ENCODE data around the gene EFNA5.
A peak's percentile ranks its signal among the peaks of the same experiment; 100 is the strongest.

The EFNA5 gene

GRCh38 chr5:107670932-107671741 lies at the start of gene EFNA5:
TSS of gene EFNA5 (minus strand) at chr5:107670937.
- no peak for DNase-seq

DNA sequence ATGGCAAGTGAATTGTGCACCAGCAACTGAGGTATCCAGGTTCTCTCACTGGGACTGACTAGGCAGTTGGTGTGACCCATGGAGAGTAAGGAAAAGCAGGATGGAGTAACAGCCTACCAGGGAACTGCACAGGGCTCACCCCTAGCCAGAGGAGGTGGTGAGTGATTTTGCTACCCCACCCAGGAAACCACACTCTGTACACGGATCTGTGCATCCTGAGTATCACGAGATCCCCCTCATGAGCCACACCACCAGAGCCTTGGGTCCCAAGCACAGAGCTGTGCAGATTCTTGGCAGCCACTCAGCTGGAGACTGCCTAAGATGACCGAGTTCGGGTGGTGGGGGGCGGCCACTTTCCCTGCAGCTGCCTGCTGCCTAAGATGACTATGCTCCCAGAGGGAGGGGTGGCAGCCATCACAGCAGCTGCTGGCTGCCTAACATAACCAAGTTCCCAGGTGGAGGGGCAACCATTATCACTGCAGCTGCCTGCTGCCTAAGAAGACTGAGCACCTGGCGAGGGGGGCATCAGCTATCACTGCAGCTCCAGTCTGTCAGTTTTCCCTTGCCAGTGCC lies 48.4 kb upstream of the EFNA5 start:
- no peak for DNase-seq

GRCh38 chr5:107717816-107718215 lies 47.1 kb upstream of the EFNA5 start:
- DNase-seq: no peak

- DNase-seq: no peak
Measured at GRCh38 chr5:107713228-107713627, 42.5 kb upstream of the EFNA5 start.

DNA sequence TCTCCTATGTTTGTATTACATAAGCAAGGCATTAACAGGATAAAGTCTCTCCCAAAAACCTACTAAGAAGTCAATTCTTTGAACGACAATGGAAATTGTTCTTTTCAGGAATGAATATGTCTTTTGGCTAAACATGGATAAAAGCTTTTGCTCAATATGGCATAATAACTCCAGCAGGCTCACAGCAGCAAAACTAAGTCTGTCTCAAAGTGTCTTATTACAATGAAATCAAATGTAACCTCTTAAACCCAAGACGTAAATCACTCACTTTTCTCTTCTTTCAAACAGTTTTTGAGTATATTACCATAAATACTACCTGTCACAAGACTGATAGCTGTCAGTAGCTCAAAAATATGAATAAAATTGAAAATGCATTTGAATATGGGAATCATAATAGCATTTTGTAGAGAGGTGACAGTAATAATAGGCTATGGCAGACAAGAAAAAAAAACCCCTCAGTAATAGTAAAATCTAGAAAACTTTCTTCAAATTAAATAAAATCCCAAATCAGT lies 41.7 kb upstream of the EFNA5 start:
- no peak for DNase-seq

- DNase-seq: no peak
Measured at GRCh38 chr5:107705402-107706014, 34.8 kb upstream of the EFNA5 start.

DNA sequence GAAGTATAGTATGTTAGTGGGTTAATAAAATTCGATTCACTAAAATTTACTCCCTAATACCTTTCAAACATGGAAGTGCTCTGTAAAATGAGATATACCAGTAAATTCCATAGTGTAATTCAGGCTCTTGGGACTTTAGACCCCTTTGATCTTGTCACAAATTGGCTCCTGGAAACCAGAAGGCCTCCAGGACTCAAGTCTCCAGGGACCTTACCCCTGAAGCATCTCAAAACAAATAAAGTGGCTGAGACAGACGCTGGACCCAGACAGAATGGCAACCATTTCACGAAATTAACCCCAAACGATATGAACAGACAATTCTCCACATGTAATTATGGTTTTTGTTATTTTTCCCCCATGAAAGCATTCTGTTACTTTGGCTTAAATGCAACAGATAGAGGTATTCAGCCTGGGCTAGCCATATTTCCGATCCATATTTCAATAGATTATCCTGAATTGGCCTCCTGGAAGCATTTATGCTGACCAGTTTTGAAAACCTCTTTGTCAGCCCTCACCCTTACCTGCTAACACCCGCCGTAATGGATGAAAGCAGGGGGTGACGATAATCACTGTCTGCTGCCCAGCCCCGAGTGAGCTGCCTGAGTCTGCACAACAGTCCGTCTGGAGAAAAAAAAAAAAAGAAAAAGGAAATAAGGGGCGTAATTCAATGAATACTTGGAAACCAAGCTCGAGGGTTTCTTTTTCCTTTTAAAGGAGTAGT lies 34.1 kb upstream of the EFNA5 start:
- no peak for DNase-seq

DNA sequence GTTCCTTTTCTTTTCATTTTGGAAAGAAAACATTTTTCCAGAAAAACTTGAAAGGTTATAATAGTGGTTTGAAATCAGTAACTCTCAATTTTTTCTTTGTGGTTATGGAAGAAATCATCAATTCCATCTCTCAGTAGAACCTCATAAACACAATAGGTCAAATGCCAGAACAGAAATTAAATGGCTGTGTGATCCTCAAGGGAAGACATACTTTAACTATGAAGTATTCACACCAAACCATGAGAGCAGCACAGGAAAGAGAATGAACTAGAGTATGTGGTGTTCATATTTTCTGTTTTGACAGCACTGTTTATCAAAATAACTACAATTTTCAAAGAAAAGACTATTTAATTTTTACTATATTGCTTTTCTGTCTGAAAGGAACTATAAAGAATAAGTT lies 29.7 kb upstream of the EFNA5 start:
- no peak for DNase-seq

DNA sequence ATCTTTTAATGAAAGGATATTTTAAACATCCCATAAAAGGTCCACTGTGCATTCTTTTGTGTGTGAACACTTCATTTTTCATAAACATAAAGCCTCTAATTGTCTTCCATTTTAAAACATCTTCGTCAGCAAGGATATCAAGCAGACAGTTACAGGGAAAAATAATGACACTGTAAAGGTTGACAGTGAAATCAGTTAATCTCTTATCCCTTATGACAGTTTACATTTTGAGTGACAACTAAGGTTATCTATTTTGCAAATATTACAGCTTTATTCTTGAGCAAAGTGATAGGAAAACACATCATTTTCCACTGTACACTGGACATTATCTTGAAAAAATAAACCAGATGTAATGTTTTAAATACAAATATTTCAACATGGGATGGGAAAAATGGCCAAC lies 28.7 kb upstream of the EFNA5 start:
- no peak for DNase-seq

GRCh38 chr5:107698286-107698685 lies 27.5 kb upstream of the EFNA5 start:
- no peak for DNase-seq

DNA sequence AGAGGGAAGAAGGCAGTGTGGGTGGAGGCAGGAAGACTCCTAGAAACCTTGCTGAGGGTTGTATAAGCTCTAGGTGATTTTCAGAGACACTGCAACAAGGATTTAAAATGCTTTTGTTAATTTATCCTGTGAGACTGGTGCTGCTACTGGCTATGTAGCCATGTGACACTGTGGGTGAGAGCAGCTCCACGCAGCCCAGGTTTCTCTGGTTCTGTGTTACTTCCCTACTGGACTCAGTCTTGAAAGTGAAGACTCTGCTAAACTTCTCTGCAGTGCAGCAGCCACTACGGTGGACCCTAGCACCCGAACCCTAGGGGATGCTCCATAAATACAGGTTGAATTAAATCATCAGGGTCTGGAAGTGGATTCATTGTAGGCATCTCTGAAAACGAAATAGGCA lies 25.8 kb upstream of the EFNA5 start:
- no peak for DNase-seq

DNA sequence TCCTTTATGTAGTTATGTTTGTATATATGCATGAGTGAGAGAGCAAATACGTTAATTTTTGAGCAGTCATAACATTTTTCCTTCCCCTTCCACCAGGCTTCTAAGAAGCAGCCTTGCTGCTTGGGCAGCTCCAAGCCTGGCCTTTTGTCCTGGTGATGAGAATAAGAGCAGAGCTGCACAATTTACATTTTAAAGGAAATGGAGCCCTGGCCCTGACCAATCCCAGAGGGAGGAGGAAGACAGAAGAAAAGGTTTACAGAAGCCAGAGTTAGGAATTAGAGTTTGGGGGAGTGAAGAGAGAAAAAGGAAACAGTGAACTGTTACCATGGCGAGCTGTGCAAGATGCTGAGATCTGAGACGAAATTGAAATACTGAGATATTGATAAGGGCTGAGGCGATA lies 25.3 kb upstream of the EFNA5 start:
- DNase-seq: no peak

GRCh38 chr5:107687937-107688336 lies 17.2 kb upstream of the EFNA5 start:
- no peak for DNase-seq

DNA sequence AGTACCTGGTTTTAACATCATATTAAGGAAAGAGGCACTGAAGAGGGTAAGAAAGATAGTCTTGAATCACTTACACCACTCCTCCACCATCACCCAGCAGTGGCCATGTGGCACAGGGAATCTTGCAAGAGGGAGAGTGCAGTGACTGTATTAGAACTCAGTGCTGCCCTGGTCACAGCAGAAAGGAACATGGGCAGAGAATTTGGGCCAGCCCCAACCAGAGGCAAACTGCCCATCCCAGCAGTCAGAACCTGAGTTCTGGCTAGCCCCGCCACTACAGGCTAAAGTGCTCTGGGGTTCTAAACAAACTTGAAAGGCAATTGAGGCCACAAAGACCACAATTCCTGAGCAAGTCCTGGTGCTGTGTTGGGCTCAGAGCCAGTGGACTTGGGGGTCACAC lies 16.7 kb upstream of the EFNA5 start:
- no peak for DNase-seq

- no peak for DNase-seq
Measured at GRCh38 chr5:107682533-107682932, 11.8 kb upstream of the EFNA5 start.

DNA sequence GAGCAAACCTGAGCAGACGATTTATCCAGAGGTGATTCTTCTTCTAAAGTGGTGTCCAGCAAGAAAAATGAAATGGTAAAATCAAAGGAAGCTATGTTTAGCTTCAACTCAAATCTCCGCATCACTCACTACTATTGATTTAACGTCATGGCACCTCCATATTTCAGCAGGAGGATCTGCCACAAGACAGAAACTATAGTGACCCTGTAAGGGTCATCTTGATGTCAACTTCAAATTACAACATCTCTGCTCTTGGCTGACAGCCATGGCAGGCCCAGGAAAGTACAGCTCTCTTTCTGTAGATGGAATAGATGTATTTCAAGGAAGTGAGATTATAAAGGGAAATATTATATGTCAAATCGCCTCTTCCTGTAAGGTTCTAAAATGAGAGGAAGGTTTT lies 10.1 kb upstream of the EFNA5 start:
- no peak for DNase-seq

DNA sequence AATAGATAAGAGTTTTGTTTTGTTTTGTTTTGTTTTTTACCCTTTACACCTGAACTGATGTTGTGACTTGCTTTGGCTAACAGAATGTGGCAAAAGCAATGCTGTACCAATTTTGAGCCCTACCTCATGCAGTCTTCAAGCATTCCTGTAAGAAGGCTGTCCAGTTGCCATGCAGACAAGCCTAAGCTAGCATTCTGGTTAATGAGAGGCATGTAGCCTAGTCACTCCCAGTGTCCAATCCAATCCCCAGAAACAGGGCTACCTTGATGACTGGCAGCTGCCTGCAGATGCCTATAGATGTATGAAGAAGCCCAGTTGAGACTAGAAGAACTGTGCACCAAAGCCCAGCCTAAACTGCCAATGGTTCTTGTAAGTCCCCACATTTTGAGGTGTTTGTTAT lies 9.4 kb upstream of the EFNA5 start:
- no peak for DNase-seq

DNA sequence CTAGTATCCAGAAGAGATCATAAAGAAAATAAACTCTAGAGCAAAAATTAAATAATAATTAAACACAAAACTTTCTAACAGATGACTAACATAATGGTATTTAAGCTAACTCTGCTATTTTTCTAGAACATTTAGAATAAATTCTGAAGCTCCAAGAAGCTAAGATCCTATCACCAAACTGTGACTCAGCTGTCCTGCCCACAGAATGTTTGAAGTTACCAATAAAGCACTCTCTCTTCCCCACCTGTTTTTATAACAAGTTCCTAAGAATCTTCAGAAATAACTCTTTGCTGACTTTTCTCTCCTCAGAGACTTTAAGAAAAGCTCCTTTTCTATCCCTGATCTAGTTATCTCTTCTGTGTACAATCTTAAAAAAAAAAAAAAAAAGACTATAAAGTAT lies 6.0 kb upstream of the EFNA5 start:
- DNase-seq: no peak

DNA sequence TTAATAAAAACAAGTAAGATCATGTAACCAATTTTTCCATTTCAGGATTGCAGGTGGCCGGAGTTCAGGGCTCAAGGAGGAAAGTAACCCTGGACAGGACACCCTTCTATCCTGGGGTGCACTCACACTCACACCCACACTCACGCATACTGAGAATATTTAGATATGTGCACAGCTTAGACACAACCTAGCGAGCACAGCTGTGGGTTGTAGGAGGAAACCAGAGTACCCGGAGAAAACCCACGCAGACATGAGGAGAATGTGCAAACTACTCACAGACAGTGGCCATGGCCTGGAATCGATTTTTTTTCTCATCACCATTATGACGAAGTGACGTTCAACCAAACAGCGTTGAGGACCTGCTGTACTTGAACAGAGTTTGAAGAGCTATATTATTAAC lies 4.5 kb upstream of the EFNA5 start:
- DNase-seq: no peak

- DNase-seq: no peak
Measured at GRCh38 chr5:107674655-107675054, 3.9 kb upstream of the EFNA5 start.

- DNase-seq: peak; percentile 88
Measured at GRCh38 chr5:107673368-107674136, 2.8 kb upstream of the EFNA5 start.

DNA sequence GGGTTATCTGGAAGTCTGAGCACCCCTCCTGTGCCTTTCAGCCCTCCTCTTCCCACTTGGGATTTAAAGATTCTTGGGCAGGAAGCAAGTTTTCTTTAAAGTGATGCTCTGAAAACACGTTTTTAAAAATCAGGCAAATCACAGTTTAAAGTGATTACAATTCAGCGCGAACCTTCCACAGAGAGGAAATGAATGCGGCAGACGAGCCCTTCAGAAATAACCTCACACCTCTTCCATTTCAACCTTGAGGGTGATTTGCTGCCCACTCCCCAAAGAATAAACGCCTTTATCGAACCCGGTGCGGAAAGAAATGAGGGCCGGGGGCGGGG lies 2.3 kb upstream of the EFNA5 start:
- DNase-seq: no peak
